Measurements from ENCODE around the gene AP3S1.

AP3S1 gene

DNA sequence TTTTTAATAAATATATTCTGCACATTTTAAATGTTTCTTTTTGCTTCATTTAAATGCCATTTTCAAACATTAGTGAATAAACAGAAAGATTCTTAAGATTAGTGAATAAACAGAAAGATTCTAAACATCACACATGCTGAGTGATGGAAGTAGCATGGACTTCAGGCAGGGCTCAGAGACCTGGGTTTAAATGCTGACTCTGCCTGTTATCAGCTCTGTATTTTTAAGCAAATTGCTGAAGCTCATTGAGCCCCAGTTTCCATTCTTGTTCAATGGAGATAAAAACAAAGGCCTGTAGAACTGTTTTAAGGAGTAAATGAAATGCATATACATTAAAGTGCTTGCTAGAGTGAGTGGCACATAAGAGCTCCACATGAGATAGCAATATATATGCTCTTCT, 112.4 kb downstream of the AP3S1 start:
- TF ChIP-seq, protein P1, sequence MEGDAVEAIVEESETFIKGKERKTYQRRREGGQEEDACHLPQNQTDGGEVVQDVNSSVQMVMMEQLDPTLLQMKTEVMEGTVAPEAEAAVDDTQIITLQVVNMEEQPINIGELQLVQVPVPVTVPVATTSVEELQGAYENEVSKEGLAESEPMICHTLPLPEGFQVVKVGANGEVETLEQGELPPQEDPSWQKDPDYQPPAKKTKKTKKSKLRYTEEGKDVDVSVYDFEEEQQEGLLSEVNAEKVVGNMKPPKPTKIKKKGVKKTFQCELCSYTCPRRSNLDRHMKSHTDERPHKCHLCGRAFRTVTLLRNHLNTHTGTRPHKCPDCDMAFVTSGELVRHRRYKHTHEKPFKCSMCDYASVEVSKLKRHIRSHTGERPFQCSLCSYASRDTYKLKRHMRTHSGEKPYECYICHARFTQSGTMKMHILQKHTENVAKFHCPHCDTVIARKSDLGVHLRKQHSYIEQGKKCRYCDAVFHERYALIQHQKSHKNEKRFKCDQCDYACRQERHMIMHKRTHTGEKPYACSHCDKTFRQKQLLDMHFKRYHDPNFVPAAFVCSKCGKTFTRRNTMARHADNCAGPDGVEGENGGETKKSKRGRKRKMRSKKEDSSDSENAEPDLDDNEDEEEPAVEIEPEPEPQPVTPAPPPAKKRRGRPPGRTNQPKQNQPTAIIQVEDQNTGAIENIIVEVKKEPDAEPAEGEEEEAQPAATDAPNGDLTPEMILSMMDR (IDR thresholded peaks at IDR 0.05; ENCODE audit: low read depth, low read length): no peak
- DNase-seq (ENCODE audit: extremely low read depth, low read depth): no peak

DNA sequence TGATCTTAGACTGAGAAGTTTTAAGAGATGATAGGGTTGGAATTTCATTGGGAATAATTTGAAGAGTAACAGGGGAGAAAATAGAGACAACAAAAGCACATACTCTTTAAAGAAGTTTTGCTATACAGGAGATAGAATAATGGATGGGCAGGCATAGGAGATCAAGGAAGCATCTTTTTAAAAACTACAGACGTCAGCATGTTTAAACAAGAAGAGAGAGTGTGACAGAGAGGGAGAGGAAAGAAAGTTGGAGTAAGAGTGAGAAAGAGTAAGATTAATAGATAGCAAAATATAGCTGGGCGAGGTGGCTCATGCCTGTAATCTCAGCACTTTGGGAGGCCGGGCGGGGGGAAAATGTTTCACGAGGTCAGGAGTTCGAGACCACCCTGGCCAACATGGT, 115.2 kb downstream of the AP3S1 start:
- TF ChIP-seq, protein P1 (IDR thresholded peaks at IDR 0.05; ENCODE audit: low read depth, low read length): no peak
- DNase-seq (ENCODE audit: extremely low read depth, low read depth): no peak

DNA sequence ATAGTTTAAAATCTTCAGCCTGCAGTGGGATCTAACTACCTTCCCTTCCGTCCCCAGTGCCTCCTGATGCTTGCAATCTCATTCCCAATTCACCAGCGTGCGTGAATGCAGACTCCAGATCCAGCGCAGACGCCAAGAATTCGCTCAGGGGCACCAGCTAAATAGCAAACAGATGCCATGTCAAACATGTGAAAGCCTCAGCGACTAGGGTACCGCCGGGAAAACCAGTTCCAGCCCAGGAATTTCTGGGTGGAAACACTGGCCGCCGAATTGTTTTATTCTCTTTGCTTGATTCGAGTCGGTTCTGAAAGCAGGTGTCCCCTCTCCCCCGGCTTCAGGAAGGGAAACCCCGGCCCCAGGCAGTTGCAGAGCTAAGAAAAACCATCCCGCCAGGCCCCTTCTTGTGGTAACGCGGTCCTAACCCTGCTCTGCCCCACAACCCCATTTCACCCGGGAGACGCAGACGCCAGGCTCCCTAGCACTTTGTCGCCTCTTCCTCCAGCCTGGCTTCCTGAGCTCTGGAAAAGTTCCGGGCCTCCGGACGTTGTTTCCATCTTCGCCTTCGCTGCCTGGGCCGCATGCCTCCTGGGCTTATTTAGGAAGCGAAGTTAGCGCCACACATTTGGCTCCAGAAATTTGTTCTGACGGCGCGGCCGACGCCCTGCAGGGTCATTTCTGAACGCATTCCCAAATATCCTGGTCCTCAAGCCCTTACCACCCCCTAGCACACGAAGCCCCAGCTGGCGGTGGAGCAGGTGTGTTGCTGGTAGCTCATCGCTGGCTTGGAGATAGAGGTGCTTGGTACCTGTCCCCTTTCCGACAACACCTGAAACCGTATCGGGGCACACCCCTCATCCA, 119.9 kb downstream of the AP3S1 start:
- TF ChIP-seq, protein P1 (IDR thresholded peaks at IDR 0.05; ENCODE audit: low read depth, low read length): no peak
- DNase-seq (ENCODE audit: extremely low read depth, low read depth): peak; percentile 67

DNA sequence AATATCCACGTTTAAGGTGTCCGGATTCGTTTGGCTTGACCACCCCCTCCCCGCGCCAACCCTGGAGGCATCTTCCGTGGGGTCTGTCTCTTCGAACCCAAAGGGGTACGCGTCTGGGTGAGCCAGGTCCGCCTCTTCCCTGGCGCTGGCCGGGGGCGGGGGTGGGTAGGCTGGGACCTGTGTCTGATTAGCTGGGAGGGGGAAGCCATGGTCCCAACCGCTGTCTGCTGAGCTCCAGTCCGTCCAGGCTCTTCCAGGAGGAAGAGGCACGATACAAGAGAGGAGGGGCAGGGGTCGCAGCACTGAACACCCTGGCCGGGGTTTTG, 120.5 kb downstream of the AP3S1 start, which contains the start of gene LVRN:
Gene LVRN (plus strand): TSS at position 237 of the 326 bp plus-strand sequence. CDS start 143 bp downstream, outside the sequence.
- DNase-seq (ENCODE audit: extremely low read depth, low read depth): no peak
- TF ChIP-seq, protein P1 (IDR thresholded peaks at IDR 0.05; ENCODE audit: low read depth, low read length): no peak

DNA sequence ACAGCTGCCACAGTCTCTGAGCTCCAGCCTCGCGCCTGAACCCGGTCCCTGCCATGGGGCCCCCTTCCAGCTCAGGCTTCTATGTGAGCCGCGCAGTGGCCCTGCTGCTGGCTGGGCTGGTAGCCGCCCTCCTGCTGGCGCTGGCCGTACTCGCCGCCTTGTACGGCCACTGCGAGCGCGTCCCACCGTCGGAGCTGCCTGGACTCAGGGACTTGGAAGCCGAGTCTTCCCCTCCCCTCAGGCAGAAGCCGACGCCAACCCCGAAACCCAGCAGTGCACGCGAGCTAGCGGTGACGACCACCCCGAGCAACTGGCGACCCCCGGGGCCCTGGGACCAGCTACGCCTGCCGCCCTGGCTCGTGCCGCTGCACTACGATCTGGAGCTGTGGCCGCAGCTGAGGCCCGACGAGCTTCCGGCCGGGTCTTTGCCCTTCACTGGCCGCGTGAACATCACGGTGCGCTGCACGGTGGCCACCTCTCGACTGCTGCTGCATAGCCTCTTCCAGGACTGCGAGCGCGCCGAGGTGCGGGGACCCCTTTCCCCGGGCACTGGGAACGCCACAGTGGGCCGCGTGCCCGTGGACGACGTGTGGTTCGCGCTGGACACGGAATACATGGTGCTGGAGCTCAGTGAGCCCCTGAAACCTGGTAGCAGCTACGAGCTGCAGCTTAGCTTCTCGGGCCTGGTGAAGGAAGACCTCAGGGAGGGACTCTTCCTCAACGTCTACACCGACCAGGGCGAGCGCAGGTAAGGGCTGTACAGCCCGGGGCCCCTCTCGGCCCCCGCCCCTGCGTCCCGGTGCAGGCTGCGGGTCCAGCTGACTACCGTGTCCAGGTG, 121.0 kb downstream of the AP3S1 start:
- TF ChIP-seq, protein P1 (IDR thresholded peaks at IDR 0.05; ENCODE audit: low read depth, low read length): no peak
- no peak for DNase-seq (ENCODE audit: extremely low read depth, low read depth)

DNA sequence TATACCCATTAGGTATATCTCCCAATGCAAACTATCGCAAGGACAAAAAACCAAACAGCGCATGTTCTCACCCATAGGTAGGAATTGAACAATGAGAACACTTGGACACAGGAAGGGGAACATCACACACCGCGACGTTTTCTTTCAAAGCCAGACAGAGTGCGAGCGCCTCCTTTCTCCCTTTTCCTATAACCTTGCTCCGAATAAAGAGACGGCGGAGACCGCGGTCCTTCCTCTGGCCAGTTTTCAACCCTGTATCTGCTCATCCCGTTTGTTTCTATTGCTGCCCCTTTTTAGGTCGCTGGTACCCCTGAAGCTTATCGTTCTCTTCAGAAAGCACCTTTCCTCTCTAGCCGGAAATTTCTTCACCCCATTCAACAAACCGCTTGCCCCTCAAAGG, 121.8 kb downstream of the AP3S1 start:
- no peak for DNase-seq (ENCODE audit: extremely low read depth, low read depth)
- TF ChIP-seq, protein P1 (IDR thresholded peaks at IDR 0.05; ENCODE audit: low read depth, low read length): no peak
